ENCODE results near the gene DVL3.
"Not testable (repeated sequence)": the region's sequence is repeated elsewhere in the genome, so short reads cannot be mapped to it uniquely, and the experiment has no call there.

Gene DVL3

DNA sequence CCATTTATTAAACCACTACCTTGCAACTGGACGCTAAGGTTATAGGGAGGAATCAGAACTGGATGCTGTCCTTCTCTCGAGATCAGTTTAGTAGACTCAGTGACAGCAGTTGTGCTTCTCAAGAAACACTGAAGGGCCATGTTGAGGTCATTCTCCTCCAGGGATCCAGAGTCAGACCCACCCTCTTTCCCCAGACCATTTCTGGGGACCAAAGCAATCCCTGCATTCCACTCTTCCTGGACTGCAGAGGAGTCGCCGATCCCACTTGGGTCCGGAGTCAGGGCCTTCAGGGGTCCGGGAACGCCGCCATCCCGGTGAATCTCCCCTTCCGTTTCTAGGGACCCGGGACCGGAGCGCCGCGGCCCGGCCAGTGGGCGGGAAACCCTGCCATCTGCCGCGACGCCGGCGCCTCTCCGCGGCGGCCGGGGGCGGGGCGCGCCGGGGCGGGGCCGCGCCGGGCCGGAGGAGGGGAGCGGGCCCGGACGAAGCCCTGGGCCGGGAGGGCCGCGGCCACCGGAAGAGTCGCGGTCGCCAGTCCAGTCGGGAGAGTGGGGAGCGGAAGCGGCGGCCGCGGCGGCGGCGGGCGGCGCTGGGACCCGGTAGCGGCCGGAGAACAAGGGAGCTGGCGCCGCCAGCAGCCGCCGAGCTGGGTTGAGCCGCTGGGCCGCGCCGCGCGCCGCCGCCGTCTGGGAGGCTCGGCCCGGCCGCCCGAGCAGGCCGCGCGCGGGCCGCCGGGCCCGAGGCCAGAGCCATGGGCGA lies at the start of gene DVL3:
Gene DVL3, plus strand, starts transcription at position 493 of the 759 bp plus-strand sequence. Its CDS starts 259 bp downstream, at position 752.
- peak in 1 of 4 experiments; percentile 36 for DNase-seq

DNA sequence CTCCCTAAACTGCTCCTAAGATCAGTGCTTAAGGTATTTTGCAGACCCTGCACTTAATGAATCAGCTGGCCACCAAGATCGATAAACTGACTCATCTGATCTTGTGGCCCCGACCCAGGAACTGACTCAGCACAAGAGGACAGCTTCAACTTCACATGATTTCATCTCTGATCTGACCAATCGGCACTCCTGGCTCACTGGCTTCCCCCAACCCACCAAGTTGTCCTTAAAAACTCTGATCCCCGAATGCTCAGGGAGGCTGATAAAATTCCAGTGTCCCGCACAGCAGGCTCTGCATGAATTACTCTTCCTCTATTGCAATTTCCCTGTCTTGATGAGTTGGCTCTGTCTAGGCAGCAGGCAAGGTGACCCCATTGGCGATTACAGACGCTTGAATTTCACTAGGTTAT lies 44.9 kb upstream of the DVL3 start:
- DNase-seq: no peak

DNA sequence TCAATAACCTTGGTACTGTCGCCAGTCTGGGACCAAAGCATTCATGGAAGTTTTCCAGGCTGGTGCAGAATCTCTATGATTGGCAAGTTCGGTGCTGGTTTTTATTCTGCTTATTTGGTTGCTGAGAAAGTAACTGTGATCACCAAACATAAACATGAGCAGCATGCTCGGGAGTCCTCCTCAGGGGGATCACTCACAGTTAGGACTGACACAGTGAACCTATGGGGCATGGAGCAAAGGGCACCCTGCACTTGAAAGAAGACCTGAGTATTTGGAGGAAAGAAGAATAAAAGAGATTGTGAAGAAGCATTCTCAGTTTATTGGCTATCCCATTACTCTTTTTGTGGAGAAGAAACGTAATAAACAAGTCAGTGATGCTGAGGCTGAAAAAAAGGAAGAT lies 39.2 kb upstream of the DVL3 start:
- no peak for DNase-seq

DNA sequence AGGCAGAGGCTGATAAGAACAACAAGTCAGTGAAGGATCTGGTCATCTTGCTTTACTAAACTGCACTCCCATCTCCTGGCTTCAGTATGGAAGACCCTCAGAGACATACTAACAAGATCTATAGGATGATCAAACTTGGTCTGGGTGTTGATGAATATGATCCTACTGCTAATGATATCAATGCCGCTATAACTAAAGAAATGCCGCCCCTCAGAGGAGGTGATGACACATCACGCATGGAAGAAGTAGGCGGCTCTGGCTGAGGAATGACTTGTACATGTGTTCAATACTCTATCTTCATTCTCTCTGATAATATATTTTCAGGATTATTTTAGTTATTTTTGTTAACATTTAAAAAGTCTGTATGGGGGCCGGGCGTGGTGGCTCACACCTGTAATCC lies 37.5 kb upstream of the DVL3 start:
- DNase-seq: no peak

DNA sequence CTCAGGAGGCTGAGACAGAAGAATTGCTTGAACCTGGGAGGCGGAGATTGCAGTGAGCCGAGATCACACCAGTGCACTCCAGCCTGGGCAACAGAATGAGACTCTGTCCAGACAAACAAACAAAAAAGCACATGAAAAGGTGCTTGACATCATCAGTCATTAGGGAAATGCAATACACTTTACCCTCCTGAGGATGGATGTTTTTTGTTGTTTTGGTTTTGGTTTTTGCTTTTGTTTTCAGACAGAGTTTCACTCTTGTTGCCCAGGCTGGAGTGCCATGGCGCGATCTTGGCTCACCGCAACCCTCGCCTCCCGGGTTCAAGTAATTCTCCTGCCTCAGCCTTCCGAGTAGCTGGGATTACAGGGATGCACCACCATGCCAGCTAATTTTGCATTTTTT lies 34.1 kb upstream of the DVL3 start:
- not testable (repeated sequence) for DNase-seq

DNA sequence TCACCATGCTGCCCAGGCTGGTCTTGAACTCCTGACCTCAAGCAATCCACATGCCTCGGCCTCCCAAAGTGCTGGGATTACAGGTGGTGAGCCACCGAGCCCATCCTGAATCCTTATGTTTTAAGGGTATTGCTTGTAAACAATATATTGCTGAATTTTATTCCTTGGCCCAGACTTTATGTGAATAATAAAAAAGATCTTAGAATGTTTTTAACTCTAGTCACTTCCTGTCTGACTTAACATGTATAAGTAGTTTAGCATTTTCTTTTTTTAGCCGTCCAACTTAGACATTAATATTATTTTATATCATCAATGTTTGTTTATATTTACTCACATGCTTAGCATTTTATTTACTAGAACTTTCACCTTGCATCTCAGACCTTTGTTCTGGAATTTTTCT lies 29.2 kb upstream of the DVL3 start:
- DNase-seq: no peak

DNA sequence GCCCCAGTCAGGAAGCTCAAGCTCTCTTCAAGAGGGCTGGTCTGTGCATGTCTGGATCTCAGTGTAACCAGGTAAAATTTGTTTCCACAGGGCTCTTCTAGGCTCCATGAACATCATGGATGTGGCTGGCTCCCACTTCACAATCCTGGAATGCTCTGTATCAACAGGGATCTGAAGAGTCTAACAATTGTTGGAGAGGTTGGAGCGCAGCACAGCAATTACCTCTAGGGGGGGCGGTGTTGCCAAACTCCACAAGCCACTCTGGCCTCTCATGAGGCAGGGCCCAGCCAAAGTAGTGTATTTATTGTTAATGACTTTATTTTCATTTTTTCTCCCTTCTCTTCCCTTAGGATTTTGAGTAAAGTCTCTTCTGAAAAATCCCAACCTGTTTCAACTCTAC lies 26.2 kb upstream of the DVL3 start:
- no peak for DNase-seq

DNA sequence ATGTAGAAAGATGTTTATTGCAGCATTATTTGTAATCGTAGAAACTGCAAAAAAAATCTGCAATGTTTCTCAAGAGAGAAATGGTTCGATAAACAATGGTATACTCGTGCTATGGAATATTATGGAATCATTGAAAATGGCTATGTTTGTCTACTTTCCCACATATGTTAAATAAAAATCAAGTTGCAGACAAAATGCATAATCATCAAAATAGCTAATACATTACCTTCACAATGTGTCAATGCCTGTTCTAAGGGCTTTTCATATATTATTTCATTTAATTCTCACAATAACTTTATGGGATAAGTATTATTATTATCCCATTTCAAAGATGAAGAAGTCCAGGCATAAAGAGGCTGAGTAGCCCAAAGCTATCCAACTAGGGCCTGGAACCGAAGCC lies 22.2 kb upstream of the DVL3 start:
- DNase-seq: no peak

DNA sequence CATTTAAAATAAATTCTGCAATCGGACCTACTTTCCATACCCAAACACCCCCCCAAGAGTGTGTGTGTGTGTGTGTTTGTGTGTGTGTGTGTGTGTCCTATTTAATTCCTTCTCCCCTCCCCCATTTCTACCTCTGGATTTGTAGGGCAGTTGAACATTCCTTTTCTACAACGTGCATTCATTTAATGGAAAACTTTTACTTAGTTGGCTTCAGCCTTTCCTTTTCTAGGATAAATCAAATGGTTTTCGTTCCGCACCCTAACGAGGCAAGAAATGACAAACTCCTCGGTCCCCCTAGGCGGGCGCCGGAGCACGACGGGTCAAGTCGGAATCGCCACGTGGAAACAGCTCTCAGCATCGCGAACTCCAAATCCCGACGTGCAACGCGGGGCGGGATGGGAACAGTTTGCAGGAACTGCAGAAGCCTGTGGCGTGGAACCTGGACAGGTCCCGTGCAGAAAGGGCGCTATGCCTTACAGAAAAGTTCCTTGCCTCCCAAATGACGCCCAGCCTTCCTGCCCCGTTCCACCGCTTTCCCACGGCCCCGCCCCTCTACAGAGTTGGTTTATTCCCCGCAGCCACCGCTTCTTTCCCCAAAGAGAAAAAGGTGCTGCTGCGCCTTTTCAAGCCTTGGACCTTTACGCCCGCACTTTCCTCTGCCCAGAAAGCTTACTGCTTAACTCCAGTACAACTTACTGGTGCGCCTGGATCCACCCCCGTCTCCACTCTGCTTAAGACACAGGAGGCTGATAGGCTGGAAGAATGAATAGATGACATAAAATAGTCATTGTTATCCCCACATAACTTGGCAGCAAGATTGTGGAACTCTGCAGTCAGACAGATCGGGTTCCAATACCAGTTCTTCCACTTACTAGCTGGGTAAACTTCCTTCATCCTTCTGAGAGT lies 21.1 kb upstream of the DVL3 start:
- DNase-seq: peak in 2 of 4 experiments; percentile 21 to 22

DNA sequence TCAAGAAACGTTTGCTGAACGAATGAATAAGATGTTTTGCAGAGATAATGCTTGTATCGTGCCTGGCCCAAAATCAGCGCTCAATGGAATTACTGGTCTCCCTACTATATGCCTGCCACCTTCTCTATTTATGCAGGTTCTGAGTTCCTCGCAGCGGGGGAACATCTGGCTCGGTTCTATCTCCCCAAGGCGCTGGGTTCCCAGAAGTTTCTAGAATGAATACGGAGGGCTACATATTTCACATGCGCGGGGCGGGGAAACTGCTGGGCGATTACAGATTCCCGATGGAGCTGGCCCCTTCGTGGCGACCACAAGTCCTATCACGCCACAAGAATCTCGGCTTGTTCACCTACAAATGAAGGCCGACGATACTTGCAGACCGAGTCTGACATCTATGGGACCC lies 20.4 kb upstream of the DVL3 start:
- DNase-seq: no peak

DNA sequence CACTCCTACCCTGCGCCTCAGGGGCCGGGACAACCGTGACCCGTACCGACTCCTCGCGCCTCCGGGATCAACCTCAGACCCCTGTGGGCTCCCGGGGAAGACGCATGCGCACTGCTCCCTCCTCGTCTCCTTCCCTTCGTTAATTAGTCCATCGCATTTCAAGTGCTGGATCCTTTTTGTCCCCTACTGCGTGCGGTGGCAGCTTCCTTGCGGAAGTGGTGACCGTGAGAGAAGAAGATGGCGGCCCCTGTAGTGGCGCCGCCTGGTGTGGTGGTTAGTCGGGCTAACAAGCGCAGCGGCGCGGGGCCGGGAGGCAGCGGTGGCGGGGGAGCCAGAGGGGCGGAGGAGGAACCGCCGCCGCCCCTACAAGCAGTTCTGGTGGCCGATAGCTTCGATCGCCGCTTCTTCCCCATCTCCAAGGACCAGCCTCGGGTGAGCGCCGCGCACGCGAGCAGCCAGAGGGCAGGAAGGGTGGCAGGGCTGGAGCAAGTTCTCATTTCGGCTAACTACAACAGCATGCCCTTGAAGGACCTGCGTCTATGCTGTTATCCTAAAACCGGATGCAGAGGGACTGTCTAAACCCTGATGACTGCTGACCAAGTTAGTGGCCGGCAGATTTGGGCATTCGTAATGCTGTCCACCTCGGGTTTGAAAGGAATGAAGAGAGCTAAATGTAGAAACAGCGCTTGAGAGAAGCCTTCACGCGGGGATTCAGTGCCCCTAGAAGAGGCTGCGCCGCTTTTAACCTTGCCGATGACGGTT lies 19.8 kb upstream of the DVL3 start, which contains the start of gene EIF2B5:
Gene EIF2B5, plus strand, starts transcription at position 210 of the 762 bp plus-strand sequence. Its CDS starts 28 bp downstream, at position 238.
- peak; percentile 66 to 77 (median 68) for DNase-seq

DNA sequence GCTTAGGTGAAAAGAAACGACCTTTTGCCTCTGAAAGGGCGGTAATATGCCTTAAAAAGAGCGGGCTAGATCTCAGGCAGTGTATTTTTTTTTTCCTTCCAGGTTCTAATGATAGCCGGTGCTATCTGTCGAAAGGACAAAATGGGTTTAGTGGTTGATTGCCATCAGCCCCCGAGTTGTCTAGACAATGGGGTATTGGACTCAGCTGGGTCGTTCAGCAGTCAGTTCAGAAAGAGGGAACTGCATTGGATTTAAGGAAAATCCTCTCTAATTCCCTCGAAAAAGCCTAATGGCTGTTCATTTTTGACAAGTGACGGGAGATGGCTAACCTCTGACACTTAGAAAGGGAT lies 19.3 kb upstream of the DVL3 start:
- DNase-seq: no peak

DNA sequence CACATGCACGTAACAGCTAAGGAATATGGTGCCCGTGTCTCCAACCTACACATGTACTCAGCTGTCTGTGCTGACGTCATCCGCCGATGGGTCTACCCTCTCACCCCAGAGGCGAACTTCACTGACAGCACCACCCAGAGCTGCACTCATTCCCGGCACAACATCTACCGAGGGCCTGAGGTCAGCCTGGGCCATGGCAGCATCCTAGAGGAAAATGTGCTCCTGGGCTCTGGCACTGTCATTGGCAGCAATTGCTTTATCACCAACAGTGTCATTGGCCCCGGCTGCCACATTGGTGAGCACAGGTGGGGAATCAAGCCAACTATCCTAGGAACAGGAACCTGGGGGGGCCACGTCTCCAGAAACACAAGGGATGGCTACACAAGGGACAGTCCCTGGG lies 14.7 kb upstream of the DVL3 start:
- no peak for DNase-seq

DNA sequence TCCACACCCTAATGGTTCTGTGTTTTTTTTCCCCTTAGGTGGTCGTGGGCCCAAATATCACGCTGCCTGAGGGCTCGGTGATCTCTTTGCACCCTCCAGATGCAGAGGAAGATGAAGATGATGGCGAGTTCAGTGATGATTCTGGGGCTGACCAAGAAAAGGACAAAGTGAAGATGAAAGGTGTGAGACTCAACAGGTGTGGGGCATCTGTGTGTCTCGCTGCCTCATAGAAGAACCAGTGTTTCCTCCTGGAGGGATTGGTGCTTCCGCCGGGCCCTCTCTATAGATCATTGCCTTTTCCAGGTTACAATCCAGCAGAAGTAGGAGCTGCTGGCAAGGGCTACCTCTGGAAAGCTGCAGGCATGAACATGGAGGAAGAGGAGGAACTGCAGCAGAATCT lies 13.0 kb upstream of the DVL3 start:
- DNase-seq: no peak

DNA sequence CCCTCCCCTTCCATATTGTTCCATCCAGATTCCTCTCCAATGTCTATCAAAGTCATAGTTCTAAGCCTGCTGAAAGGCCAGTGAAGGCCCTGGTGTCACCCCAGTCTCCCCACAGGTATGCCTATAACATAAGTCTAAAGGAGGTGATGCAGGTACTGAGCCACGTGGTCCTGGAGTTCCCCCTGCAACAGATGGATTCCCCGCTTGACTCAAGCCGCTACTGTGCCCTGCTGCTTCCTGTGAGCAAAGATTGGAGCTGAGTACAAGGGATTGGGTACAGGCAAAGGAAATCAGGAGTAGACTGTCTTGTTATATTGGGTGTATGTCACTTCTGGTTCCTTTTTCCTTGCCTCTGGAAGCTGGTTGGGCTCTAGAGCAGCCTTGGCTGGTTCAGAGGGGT lies 11.8 kb upstream of the DVL3 start:
- DNase-seq: no peak

DNA sequence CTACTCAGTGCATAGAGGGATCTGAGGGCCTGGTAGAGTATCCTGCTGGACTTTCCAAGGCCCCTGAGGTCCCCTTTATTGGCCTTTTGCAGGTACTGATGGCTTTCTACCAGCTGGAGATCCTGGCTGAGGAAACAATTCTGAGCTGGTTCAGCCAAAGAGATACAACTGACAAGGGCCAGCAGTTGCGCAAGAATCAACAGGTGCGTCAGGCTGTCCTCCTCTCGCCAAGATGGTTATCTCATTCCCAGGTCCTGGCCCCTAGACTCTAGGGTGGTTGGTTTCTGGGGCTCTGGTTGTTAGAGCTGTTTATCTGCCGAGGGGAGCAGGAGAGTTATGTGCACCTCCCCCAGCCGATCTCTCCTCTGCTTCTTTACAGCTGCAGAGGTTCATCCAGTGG lies 10.7 kb upstream of the DVL3 start:
- DNase-seq: no peak

DNA sequence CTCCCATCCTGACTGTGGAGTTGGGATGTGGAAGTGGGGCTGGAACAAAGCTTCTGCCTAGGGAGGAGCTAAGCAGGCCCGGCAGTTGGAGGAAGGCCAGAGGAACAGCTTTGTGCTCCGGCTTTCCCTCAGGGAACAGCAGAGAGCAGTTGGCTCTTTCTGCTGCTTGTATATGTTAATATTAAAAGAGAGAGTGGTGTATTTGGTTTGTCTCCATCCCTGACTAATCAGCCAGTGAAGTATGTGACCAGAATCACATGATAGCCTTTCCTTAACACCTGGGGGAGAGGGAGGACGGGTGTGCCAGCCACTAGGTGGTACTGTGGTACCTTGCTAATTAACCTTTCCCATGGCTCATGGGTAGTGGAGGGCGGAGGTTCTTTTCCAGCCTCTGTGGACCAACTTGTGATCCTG lies 10.1 kb upstream of the DVL3 start:
- DNase-seq: peak in 1 of 4 experiments; percentile 11

DNA sequence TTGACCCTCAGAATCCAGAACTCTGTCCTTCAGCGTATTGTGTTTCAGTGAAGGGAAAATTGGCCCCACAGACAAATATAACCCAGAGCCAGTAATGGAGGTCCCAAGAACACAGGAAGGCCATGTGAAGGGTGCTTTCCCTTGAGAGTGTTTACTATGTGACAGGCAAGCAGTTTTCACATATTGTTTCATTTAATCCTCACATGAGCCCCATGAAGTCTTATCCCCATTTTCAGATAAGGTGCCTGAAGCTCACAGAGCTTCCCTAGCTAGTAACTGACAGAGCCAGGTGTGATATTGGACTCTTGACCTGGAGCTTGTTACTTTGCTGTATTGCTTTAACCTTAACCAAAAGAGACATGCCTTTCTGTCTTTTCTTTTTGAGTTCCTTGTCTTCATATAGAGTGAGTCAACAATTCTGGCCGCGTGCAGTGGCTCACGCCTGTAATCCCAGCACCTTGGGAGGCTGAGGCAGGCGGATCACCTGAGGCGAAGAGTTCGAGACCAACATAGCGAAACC lies 9.4 kb upstream of the DVL3 start:
- no peak for DNase-seq

DNA sequence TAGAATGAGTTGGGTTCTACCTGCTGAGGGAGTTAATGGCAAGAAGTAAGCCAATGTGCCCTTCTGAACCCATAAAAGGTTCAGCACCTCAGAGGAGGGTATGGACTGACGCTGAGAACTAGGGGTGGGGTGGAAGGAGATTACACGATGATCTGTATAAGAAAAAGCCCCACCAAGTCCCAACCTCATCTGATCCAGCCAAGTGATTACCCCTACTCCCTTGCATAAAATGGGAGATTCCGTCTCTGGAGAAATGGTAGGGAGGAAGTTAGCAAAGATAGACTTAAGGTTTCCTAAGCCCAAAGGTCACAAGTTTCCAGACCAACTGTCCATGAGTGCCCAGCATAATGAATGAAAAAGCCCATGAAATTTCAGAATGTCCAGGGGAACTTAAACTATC lies 7.1 kb upstream of the DVL3 start:
- no peak for DNase-seq

DNA sequence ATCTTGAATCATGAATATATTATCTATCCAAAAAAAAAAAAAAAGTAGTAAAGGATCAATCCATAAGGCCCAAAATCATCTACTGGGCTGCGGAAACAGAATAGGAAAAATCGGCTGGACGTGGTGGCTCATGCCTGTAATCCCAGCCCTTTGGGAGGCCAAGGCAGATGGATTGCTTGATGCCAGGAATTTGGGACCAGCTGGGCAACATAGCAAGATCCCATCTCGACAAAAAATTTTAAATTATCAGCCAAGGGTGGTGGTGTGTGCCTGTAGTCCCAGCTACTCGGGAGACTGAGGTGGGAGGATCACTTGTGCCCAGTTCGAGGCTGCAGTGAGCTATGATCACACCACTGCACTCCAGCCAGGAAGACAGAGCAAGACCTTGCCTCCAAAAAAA lies 6.1 kb upstream of the DVL3 start:
- DNase-seq: no peak

DNA sequence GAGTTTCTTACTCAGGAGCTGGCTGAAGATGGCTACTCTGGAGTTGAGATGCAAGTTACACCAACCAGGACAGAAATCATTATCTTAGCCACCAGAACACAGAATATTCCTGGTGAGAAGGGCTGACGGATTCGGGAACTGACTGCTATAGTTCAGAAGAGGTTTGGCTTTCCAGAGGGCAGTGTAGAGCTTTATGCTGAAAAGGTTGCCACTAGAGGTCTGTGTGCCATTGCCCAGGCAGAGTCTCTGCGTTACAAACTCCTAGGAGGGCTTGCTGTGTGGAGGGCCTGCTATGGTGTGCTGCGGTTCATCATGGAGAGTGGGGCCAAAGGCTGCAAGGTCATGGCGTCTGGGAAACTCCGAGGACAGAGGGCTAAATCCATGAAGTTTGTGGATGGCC lies 5.4 kb upstream of the DVL3 start:
- not testable (repeated sequence) for DNase-seq

DNA sequence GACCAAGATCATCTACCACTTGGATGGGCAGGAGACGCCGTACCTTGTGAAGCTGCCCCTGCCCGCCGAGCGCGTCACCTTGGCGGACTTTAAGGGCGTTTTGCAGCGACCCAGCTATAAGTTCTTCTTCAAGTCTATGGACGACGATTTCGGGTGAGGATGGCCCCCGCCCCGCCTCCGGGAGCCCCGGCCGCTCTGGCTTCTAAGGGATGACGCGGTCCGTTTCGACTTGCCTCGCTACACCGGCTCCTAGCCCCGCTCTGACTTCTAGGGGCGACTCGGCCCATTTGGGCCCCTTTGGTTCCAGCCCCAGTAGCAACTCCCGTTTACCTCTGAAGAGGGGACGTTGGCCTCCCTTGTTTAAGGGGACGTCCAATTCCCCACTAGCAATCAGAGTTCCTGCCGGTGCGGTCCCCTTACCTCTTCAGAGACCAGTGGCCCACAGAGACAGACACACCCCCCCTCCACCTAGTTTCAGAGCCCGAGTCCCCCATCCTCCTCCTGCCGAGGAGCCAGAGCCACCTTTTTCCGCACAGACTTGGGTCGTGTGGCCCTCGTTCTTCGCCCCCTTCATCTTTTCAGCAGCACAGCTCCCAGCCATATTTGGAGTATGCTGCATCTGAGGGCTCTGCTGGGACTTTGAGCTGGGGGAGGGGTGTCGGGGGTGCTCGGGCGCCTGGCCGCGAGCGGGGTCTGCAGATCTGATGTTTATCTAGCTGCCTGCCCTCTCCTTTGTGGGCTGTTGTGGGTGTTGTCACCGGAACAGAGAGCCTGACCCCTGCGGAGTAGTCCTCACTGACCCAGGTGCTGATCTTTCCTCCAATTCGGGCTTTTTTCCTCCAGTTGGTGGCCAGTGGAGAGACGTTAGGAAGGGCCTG lies 706 bp downstream of the DVL3 start:
- peak; percentile 9 to 37 (median 19) for DNase-seq
